Spinal cord (tissue), 10 donors: ENCODE results near the gene MAP2K5. TPM values are rescaled to one million over a fixed set of nuclear protein-coding genes. Genes with fewer than 3 reads are reported as not detected.

ENCODE experiments used
- DNase-seq, 6 donors: peaks; one replicate each; pipeline versions ENCODE4 v3.0.0 to v3.0.0-alpha.2; 2013 to 2015; ENCODE audit warnings: low spot score in 6 of 6, low read depth in 4 of 6
- H3K27ac ChIP-seq: one replicate; pipeline ENCODE4 v1.5.1; 2013; ENCODE audit warnings: low read depth, low read length, control low read depth
- H3K27me3 ChIP-seq: one replicate; pipeline ENCODE4 v1.6.1; 2013; ENCODE audit warnings: low read length; ENCODE audit not compliant: control insufficient read depth, insufficient read depth
- H3K36me3 ChIP-seq: one replicate; pipeline ENCODE4 v1.6.1; 2013; ENCODE audit warnings: low read length; ENCODE audit not compliant: control insufficient read depth, insufficient read depth
- H3K4me1 ChIP-seq: one replicate; pipeline ENCODE4 v1.6.1; 2013; ENCODE audit warnings: low read length; ENCODE audit not compliant: control insufficient read depth, insufficient read depth
- H3K4me3 ChIP-seq: one replicate; pipeline ENCODE4 v1.5.1; 2013; ENCODE audit warnings: low read depth, low read length, control low read depth
- H3K9me3 ChIP-seq: one replicate; pipeline ENCODE4 v1.6.1; 2013; ENCODE audit warnings: low read length; ENCODE audit not compliant: control insufficient read depth, insufficient read depth
- WGBS: methylation state at CpG from one replicate; pipeline ENCODE4 v1.1.5; 2013; ENCODE audit warnings: missing lambda C conversion rate; ENCODE audit not compliant: insufficient coverage; 5-methylcytosine and 5-hydroxymethylcytosine counted together
- polyA plus RNA-seq, 2 donors: library from polyadenylated mRNA; unstranded; fragments of 120-200 nt; gene quantifications; one replicate each; pipeline ENCODE4 v1.2.1, GENCODE V29; 2013; ENCODE audit not compliant: insufficient read length in 2 of 2
- total RNA-seq, 2 donors: library from RNA; depleted of rRNA in 1 of 2; stranded (reverse); fragments of 120-200 nt in 1 of 2; fragments of >200 nt in 1 of 2; gene quantifications; one replicate each; pipeline versions ENCODE4 v1.2.3 to v1.2.4, GENCODE V29; 2013 to 2014
- donor health status: healthy.

Gene MAP2K5
- total and polyA plus RNA-seq, 4 donors = 15.6 to 29.4 (median 25.4) TPM

GRCh38 chr15:67820122-67820991 is 277.9 kb downstream of the MAP2K5 start:
- peaks cover 8% of the 10 kb centered on the region for H3K9me3 ChIP-seq
- peak in 2 of 6 donors; percentile 35 to 91 for DNase-seq
- WGBS = 2% methylated on average over 42 of the region's 50 CpGs
- peak overlapping the region; percentile 9 for H3K4me3 ChIP-seq
- no peak overlapping the region for H3K27ac ChIP-seq
- H3K36me3 ChIP-seq = no peaks in the 10 kb centered on the region
- peaks cover 72% of the 10 kb centered on the region for H3K27me3 ChIP-seq
- peaks cover 53% of the 10 kb centered on the region for H3K4me1 ChIP-seq

GRCh38 chr15:67820992-67821783 is 278.7 kb downstream of the MAP2K5 start:
- Histone ChIP-seq H3K27me3 (peaks cover 80% of the 10 kb centered on the region), H3K36me3 (peaks cover 3% of the 10 kb centered on the region), H3K9me3 (peaks cover 4% of the 10 kb centered on the region), H3K4me3 (no peak overlapping the region), H3K4me1 (peaks cover 61% of the 10 kb centered on the region), H3K27ac (no peak overlapping the region)
- 4% methylated on average over 33 of the region's 39 CpGs for WGBS
- peak in 2 of 6 donors; percentile 45 to 69 for DNase-seq

DNA sequence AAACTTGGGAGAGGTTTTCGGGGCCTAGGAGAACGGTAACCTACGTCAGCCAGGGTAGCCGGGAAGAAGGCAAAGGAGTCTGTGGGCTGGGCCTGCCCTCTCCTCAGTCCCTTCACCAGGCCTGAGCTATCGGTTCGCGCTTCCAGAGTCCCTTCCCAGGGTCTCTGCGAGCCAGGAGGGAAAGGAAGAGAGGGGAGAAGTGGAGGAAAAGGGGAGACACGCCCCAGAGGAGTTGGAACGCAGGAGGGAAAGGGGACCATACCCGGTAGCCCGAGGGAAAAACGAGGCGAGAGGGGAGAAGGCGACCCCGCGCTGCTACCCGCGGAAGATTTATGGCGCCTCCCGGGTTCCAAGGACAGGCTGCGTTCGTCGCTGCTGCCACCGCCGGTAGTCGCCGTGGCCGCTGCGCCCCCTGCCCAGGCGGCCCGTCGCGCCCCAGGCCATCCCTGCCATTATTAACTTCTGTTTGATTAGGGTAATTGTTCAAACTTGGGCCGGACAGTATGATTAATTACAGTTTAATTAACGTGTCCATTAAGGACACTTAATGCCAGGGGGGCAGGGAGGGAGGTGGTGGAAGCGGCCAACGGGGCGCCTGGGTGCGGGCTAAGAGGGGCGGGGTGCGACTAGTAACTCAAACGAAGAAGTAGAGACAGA is 279.4 kb downstream of the MAP2K5 start:
- no peak overlapping the region for H3K27ac ChIP-seq
- peak in 2 of 6 donors; percentile 32 to 47 for DNase-seq
- H3K27me3 ChIP-seq = peaks cover 87% of the 10 kb centered on the region
- H3K36me3 ChIP-seq = peaks cover 4% of the 10 kb centered on the region
- peaks cover 65% of the 10 kb centered on the region for H3K4me1 ChIP-seq
- WGBS = 2% methylated on average over 43 of the region's 43 CpGs
- H3K9me3 ChIP-seq = peaks cover 2% of the 10 kb centered on the region
- peak overlapping the region; percentile 4 for H3K4me3 ChIP-seq

GRCh38 chr15:67822537-67823313 is 280.2 kb downstream of the MAP2K5 start:
- H3K4me1 ChIP-seq = peaks cover 65% of the 10 kb centered on the region
- 2% methylated on average over 45 of the region's 46 CpGs for WGBS
- no peaks in the 10 kb centered on the region for H3K9me3 ChIP-seq
- H3K4me3 ChIP-seq = peak overlapping the region; percentile 4
- H3K27me3 ChIP-seq = peaks cover 91% of the 10 kb centered on the region
- H3K36me3 ChIP-seq = peaks cover 4% of the 10 kb centered on the region
- no peak overlapping the region for H3K27ac ChIP-seq
- DNase-seq = peak in 1 of 6 donors; percentile 43

DNA sequence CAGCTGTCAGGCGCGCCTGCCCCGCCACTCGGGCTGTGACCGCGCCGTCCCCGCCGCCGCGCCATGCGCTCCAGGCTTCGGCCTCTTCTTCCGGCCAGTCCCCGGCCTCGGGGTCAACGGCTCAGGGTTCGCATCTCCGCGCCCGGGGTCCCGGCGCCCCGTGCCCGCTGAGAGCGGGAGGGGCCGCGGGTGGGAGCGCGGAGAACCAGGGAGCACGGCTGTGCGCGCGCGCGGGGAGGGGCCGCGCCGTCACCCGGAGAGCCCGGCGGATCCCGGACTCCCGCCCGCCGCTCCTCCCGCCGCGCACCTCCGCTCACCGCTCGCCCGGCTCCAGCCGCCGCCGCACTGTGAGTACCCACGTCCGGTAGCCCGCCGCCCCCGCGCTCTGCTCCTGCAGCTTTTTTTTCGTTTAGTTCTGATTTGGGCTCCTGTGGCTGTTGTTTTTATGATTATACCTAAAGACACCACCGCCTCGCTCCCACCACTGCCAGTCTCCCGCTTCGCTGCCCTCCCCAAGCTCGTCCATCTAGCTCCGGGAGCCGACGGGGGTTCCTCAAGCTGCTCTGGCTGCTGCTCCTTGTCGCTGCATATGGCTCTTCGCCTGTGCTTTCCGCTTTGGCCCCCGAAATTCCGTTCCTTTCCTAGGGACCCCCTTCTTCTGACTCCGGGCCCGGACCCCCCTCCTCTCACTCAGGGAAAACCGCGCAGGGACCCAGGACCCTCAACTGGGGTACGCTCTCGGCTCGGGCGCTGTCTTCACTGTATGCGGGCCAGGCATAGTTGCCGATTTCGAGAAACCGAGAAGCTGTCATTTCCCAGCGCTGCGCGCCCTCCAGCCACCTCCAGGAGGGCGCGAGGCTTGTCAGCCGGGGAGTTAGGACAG is 281.1 kb downstream of the MAP2K5 start:
- H3K9me3 ChIP-seq = no peaks in the 10 kb centered on the region
- DNase-seq = peak in 2 of 6 donors; percentile 48 to 59
- peaks cover 91% of the 10 kb centered on the region for H3K27me3 ChIP-seq
- peak overlapping the region; percentile 27 for H3K4me3 ChIP-seq
- peaks cover 6% of the 10 kb centered on the region for H3K36me3 ChIP-seq
- WGBS = under 1% methylated on average over 84 of the region's 94 CpGs
- peaks cover 70% of the 10 kb centered on the region for H3K4me1 ChIP-seq
- no peak overlapping the region for H3K27ac ChIP-seq

DNA sequence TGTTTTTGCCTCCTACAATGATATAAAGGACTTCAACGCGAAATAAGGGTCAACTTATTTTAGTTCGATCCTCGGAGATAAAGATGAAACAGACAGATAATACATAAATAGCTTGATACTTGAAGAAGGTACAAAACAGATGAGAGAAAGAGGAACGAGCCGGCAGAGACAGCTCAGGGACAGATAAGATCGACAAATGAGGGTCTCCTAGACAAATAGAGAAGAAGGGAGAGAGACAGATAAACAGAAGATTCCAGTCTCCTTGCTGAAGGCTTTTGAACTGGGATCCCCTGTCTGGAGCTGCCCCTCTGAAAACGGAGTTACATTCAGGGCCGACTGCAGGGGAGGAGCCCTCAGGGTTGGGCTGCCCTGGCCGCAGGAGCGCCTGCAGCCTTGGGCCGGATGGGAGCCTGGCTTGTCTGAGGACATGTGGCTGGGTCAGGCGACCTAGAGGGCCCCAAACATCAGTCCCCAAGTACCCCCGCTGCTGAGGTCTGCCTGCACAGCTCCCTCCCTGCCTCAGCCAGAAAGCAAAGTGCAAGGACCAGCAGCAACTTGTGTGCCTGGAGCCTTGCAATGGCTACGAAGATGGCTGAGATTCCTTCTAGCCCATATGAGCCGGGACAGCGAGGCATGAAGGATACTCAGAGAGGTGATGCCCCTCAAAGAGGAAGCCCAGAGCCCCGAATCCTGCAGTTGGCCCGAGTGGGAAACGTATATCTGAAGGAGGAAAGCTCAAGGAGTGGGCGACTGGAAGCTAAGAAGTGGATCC is 281.9 kb downstream of the MAP2K5 start:
- H3K27ac ChIP-seq = no peak overlapping the region
- 8% methylated on average over 17 of the region's 21 CpGs for WGBS
- H3K4me3 ChIP-seq = peak overlapping the region; percentile 27
- H3K36me3 ChIP-seq = peaks cover 12% of the 10 kb centered on the region
- H3K4me1 ChIP-seq = peaks cover 78% of the 10 kb centered on the region
- H3K9me3 ChIP-seq = no peaks in the 10 kb centered on the region
- peak in 1 of 6 donors; percentile 45 for DNase-seq
- peaks cover 92% of the 10 kb centered on the region for H3K27me3 ChIP-seq

- Histone ChIP-seq H3K4me3 (no peak within 1 kb of the TSS), H3K36me3 (peaks cover 12% of the 10 kb centered on the region), H3K27ac (no peak within 1 kb of the TSS), H3K27me3 (peaks cover 92% of the 10 kb centered on the region), H3K9me3 (no peaks in the 10 kb centered on the region), H3K4me1 (peaks cover 75% of the 10 kb centered on the region)
- WGBS = 1% methylated on average over 50 of the region's 58 CpGs
- peak in 2 of 6 donors; percentile 52 to 84 for DNase-seq
These were observed 282.7 kb downstream of the MAP2K5 start, which contains the start of gene SKOR1 for GRCh38 chr15:67824976-67825880. SKOR1 (plus strand) TSS chr15:67825509; CDS start chr15:67825603, 94 bp downstream.
